Erythroblast (primary cell): ENCODE results near the gene CFD.
A peak's percentile ranks its signal among the peaks of the same experiment; 100 is the strongest.
"Not testable (repeated sequence)": the region's sequence is repeated elsewhere in the genome, so short reads cannot be mapped to it uniquely, and the experiment has no call there.

ENCODE experiments used
- DNase-seq, 2 experiments: peaks; one replicate each; lab custom pipeline; 2025; lab: John Stamatoyannopoulos, UW
- GATA1 ChIP-seq: IDR thresholded peaks from 2 replicates; pipeline ENCODE4 v1.6.1; 2011; ENCODE audit warnings: low read depth, mild to moderate bottlenecking, control low read depth, low read length, moderate library complexity
- POLR2A ChIP-seq: IDR thresholded peaks from 2 replicates; pipeline ENCODE4 v1.6.1; 2011; ENCODE audit warnings: mild to moderate bottlenecking, low read length

CFD gene

DNA sequence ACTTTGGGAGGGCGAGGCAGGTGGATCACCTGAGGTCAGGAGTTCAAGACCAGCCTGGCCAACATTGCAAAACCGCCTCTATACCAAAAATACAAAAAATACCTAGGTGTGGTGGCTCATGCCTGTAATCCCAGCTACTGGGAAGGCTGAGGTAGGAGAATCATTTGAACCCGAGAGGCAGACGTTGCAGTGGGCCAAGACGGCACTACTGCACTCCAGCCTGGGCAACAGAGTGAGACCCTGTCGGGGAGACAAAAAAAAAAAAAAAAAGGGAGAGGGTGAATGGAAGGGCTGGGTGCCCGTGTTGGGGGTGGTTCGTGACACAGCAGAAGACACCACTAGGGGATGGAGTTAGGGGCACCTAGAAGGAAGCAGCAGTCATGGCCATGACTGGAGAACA lies 10.8 kb downstream of the CFD start:
- TF ChIP-seq GATA1 = no peak
- TF ChIP-seq POLR2A = no peak
- DNase-seq = no peak

- TF ChIP-seq POLR2A (no peak), GATA1 (no peak)
Measured at GRCh38 chr19:870963-871401, 11.5 kb downstream of the CFD start.

GRCh38 chr19:871446-872265 lies 12.2 kb downstream of the CFD start:
- no peak for DNase-seq
- TF ChIP-seq POLR2A (no peak), GATA1 (no peak)

More at GRCh38 chr19:870963-871401, 11.5 kb downstream of the CFD start:
- DNase-seq = no peak

- peak; percentile 76 to 81 for DNase-seq
- TF ChIP-seq POLR2A (no peak), GATA1 (no peak)
Measured at GRCh38 chr19:872266-872951, 12.9 kb downstream of the CFD start.

DNA sequence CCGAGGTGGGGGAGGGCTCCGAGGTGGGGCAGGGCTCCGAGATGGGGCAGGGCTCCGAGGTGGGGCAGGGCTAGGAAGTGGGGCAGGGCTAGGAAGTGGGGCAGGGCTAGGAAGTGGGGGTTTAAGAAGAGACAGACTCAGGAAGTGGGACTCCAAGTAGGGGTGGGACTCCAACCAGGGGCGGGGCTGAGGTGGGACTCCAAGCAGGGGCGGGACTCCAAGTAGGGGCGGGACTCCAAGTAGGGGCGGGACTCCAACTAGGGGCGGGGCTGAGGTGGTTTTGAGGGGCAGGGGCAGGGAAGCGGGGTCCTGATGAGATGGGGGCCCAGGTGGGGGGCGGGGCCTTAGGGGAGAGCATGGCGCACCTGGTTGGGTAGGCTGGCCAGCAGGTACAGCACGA lies 13.6 kb downstream of the CFD start:
- peak; percentile 64 for DNase-seq
- no peak for TF ChIP-seq POLR2A
- TF ChIP-seq GATA1 = no peak

GRCh38 chr19:873561-874041 lies 14.1 kb downstream of the CFD start:
- no peak for DNase-seq
- TF ChIP-seq GATA1 = no peak
- no peak for TF ChIP-seq POLR2A

DNA sequence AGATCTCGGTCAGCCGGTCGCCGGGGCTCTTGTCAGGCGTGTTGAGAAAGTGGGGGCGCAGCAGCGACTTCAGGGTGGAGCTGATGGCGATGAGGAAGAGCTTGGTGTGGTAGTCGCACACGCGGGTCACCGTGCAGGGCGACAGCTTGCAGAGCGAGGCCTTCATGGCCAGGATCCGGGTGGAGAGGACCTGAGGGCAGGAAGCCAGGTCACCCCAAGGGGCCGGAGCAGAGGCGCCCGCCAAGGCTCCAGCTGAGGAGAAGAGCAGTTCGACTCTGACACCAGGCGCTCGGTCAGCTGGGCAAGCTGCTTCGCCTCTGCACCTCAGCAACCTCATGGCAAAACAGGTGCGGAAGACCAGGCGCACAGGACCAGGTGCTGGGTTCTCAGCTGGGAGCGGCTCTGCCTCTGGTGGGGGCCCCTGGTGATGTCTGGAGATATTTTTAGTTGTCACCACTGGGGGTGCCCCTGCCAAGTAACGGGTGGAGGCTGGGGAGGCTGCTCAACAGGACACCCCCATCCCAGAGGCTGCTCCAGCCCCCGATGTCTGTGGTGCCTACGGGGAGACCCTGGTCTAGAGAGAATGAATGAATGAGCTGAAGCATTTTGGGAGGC lies 15.9 kb downstream of the CFD start:
- DNase-seq = no peak
- TF ChIP-seq GATA1 (no peak), POLR2A (no peak)

DNA sequence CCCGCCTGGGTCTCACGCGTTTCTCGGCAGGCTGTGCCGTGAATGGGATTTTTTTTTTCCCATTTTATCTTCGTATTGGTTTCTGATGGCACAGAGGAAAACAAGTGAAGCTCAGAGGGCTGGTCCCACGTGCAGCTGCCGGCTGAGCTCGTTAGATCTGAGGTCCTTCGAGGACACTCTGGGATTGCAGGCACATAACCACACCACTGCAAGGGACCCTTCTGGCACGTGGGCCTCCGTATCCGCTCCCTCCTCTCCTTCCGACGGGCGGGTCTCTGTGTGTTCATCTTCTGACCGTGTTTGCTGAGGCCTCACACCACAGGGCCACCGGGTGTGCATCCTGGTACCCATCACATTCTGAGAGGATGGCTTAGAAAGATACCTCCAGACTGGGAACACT lies 16.6 kb downstream of the CFD start:
- no peak for DNase-seq
- no peak for TF ChIP-seq GATA1
- TF ChIP-seq POLR2A = no peak

DNA sequence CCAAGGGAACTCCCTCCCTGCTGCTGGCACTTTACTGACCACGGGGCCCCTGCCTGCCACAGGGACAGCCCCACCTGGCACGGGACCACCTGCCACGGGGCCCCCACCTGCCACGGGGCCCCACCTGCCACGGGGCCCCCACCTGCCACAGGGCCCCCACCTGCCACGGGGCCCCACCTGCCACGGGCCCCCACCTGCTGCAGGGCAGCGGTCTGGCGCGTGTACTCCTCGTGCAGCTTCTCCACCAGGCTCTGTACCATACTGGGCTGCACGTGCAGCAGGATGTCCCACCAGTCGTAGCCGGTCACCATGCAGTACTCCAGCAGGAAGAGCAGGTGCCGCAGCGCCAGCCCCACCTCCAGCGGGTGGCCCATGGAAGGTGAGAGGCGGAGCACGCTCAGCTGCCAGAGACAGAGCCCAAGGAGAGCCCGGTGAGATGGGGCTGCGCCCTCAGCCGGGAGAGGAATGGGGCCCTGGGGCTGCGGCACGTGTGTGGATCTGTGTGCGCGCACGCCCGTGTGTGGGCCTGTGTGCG lies 17.4 kb downstream of the CFD start:
- TF ChIP-seq POLR2A = no peak
- no peak for TF ChIP-seq GATA1

DNA sequence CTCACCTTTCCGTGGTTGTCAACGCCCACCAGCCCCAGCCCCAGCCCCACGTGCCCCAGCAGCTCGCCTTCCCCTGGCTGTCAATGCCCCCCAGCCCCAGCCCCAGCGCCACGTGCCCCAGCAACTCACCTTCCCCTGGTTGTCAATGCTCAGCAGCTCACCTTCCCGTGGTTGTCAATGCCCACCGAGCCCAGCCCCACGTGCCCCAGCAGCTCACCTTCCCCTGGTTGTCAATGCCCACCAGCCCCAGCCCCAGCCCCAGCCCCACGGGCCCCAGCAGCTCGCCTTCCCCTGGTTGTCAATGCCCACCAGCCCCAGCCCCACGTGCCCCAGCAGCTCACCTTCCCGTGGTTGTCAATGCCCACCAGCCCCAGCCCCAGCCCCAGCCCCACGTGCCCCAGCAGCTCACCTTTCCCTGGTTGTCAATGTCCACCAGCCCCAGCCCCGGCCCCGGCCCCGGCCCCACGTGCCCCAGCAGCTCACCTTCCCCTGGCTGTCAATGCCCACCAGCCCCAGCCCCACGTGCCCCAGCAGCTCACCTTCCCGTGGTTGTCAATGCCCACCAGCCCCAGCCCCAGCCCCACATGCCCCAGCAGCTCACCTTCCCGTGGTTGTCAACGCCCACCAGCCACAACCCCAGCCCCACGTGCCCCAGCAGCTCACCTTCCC lies 18.7 kb downstream of the CFD start:
- DNase-seq = not testable (repeated sequence)

More for the DNA sequence above, 17.4 kb downstream of the CFD start:
- DNase-seq = no peak

DNA sequence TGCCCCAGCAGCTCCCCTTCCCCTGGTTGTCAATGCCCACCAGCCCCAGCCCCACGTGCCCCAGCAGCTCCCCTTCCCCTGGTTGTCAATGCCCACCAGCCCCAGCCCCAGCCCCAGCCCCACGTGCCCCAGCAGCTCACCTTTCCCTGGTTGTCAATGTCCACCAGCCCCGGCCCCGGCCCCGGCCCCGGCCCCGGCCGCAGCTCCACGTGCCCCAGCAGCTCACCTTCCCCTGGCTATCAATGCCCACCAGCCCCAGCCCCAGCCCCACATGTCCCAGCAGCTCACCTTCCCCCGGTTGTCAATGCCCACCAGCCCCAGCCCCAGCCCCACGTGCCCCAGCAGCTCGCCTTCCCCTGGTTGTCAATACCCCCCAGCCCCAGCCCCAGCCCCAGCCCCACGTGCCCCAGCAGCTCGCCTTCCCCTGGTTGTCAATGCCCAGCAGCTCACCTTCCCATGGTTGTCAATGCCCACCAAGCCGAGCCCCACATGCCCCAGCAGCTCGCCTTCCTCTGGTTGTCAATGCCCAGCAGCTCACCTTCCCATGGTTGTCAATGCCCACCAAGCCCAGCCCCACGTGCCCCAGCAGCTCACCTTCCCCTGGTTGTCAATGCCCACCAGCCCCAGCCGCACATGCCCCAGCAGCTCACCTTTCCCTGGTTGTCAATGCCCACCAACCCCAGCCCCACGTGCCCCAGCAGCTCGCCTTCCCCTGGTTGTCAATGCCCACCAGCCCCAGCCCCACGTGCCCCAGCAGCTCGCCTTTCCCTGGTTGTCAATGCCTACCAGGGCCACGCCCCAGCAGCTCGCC lies 19.5 kb downstream of the CFD start:
- DNase-seq = not testable (repeated sequence)

GRCh38 chr19:879711-880438 lies 20.4 kb downstream of the CFD start:
- TF ChIP-seq POLR2A (no peak), GATA1 (no peak)
- no peak for DNase-seq
